ENCODE measurements around the gene FAM229A. TPM values are rescaled to one million over a fixed set of nuclear protein-coding genes. Genes with fewer than 3 reads are reported as not detected.

FAM229A gene
- total and polyA plus RNA-seq, 9 of the 15 experiments (the other 6 are each of a cell fraction or from before 2014, with no cell fraction given) = 0.04 to 21.6 (median 7.4) TPM

- TF ChIP-seq AFF1 (IDR thresholded peaks at IDR 0.05; ENCODE audit: low read depth in 1 of 2, partially characterized antibody in 2 of 2) (peak in 1 of 2 experiments; percentile 72), TGIF2 (CRISPR knock-in tag; IDR thresholded peaks at IDR 0.05) (no peak), ZNF239 (CRISPR knock-in tag; IDR thresholded peaks at IDR 0.05) (no peak), CEBPZ (IDR thresholded peaks at IDR 0.05; ENCODE audit: borderline replicate concordance, low read depth, low read length) (no peak), HNRNPUL1 (IDR thresholded peaks at IDR 0.05; ENCODE audit: low read length) (no peak), ZNF444 (CRISPR knock-in tag; IDR thresholded peaks at IDR 0.05) (no peak), ZNF253 (CRISPR knock-in tag; conservative IDR thresholded peaks at IDR 0.05) (no peak), PATZ1 (CRISPR knock-in tag; IDR thresholded peaks at IDR 0.05; ENCODE audit: borderline replicate concordance) (no peak), BRCA1 (IDR thresholded peaks at IDR 0.05) (no peak), BRCA1 (CRISPR knock-in tag; IDR thresholded peaks at IDR 0.05) (no peak), ZNF830 (CRISPR knock-in tag; IDR thresholded peaks at IDR 0.05) (no peak), ZKSCAN3 (CRISPR knock-in tag; IDR thresholded peaks at IDR 0.05) (no peak), ZNF512 (tag; IDR thresholded peaks at IDR 0.05) (no peak), PML (IDR thresholded peaks at IDR 0.05; ENCODE audit: low read length) (peak; percentile 98), CBX8 (IDR thresholded peaks at IDR 0.05; ENCODE audit: borderline replicate concordance, extremely low read depth, low read depth, low read length, poor library complexity, severe bottlenecking) (no peak), MEF2D (tag; conservative IDR thresholded peaks at IDR 0.05; ENCODE audit: low read depth) (no peak)
Observed at GRCh38 chr1:32390904-32391870, 28.9 kb upstream of the FAM229A start (continued).

Measured in K562 (cell line).